K562 (cell line): ENCODE results near the gene RIPOR2. TPM values are rescaled to one million over a fixed set of nuclear protein-coding genes. Genes with fewer than 3 reads are reported as not detected.

Source experiments
- DNMT1 ChIP-seq: fragments of 450-650 bp; IDR thresholded peaks from 2 replicates; pipeline ENCODE4 v1.6.1; 2016; ENCODE audit warnings: antibody characterized with exemption, mild to moderate bottlenecking
- EP400 ChIP-seq: fragments of 450-650 bp; IDR thresholded peaks from 2 replicates; pipeline ENCODE4 v1.6.1; 2017; ENCODE audit warnings: antibody characterized with exemption, mild to moderate bottlenecking, moderate library complexity
- ETV1 ChIP-seq: fragments of 450-650 bp; conservative IDR thresholded peaks from 2 replicates; pipeline ENCODE4 v1.6.1; 2016; ENCODE audit warnings: missing genetic modification characterization, control low read depth, low read depth, missing compliant biosample characterization
- ETV5 ChIP-seq: sonication (generic); formaldehyde crosslinking; IDR thresholded peaks from 2 replicates; pipeline ENCODE4 v1.4.0; 2020; ENCODE audit warnings: low read depth, mild to moderate bottlenecking, missing genetic modification reagents
- GABPB1 ChIP-seq: sonication (generic); formaldehyde crosslinking; IDR thresholded peaks from 2 replicates; pipeline ENCODE4 v1.8.0; 2022; ENCODE audit warnings: mild to moderate bottlenecking, missing genetic modification reagents
- GTF2A2 ChIP-seq: IDR thresholded peaks from 2 replicates; pipeline ENCODE4 v1.6.1; 2016; ENCODE audit warnings: mild to moderate bottlenecking, missing genetic modification characterization, missing compliant biosample characterization
- HMBOX1 ChIP-seq: sonication (generic); IDR thresholded peaks from 2 replicates; pipeline ENCODE4 v1.6.1; 2016
- HNRNPL ChIP-seq: fragments of 200-400 bp; formaldehyde crosslinking; IDR thresholded peaks from 2 replicates; pipeline ENCODE4 v1.6.1; 2017; ENCODE audit warnings: low read depth, mild to moderate bottlenecking, low read length
- KLF6 ChIP-seq: fragments of 250-450 bp; sonication (Bioruptor Pico); IDR thresholded peaks from 2 replicates; pipeline ENCODE4 v1.4.0; 2020; ENCODE audit warnings: mild to moderate bottlenecking, moderate library complexity, borderline replicate concordance
- MEF2D ChIP-seq: conservative IDR thresholded peaks from 2 replicates; pipeline ENCODE4 v1.6.1; 2016; ENCODE audit warnings: low read depth, missing genetic modification characterization, missing compliant biosample characterization
- NR2F6 ChIP-seq: fragments of 450-650 bp; formaldehyde crosslinking; IDR thresholded peaks from 2 replicates; pipeline ENCODE4 v1.4.0; 2020; ENCODE audit warnings: mild to moderate bottlenecking
- SRF ChIP-seq, 2 experiments: fragments of 250-450, 450-650 bp in 1 of 2; sonication (Bioruptor Pico) in 1 of 2; sonication (generic) in 1 of 2; formaldehyde crosslinking; IDR thresholded peaks; 2 replicates each; pipeline versions ENCODE4 v1.5.0 to v1.5.1; 2020 to 2022; ENCODE audit warnings: mild to moderate bottlenecking in 1 of 2, missing genetic modification reagents in 1 of 2
- STAT6 ChIP-seq: sonication (generic); formaldehyde crosslinking; IDR thresholded peaks from 2 replicates; pipeline ENCODE4 v1.8.1; 2023; ENCODE audit warnings: mild to moderate bottlenecking, missing genetic modification reagents
- TSHZ1 ChIP-seq: fragments of 250-450 bp; sonication (Bioruptor Pico); IDR thresholded peaks from 2 replicates; pipeline ENCODE4 v1.4.0; 2020; ENCODE audit warnings: mild to moderate bottlenecking, moderate library complexity
- ZHX1 ChIP-seq: fragments of 150-350 bp; conservative IDR thresholded peaks from 2 replicates; pipeline ENCODE4 v1.6.1; 2014; ENCODE audit warnings: low read length
- polyA plus RNA-seq, 8 experiments: library from polyadenylated mRNA; depleted of rRNA in 4 of 8; stranded (reverse) in 5 of 8; unstranded in 3 of 8; fragments of >200 nt; fragmentation: Nextera tagmentation in 2 of 8; fragmentation: Illumina TruSeq in 1 of 8; extraction: Ambion mirVana in 2 of 8; extraction: Trizol in 1 of 8; gene quantifications; 2 replicates each; pipeline versions ENCODE4 v1.2.1 to v1.2.3, GENCODE V29; 2011 to 2014; ENCODE audit warnings: inconsistent platforms in 1 of 8, missing spikeins in 1 of 8
- total RNA-seq, 7 experiments: library from RNA; depleted of rRNA in 6 of 7; stranded (reverse); fragments of >200 nt in 6 of 7; fragmentation: Illumina TruSeq in 2 of 7; extraction: Trizol in 2 of 7; gene quantifications; 2 replicates each; pipeline versions ENCODE4 v1.2.1 to v1.2.3, GENCODE V29; 2011 to 2021; ENCODE audit warnings: low replicate concordance in 1 of 7

RIPOR2 gene
- total and polyA plus RNA-seq, 9 of the 15 experiments (the other 6 are each of a cell fraction or from before 2014, with no cell fraction given), result 0.04 to 1.0 (median 0.47) TPM; not detected in 2

GRCh38 chr6:24774696-24775519 is 160.9 kb downstream of the RIPOR2 start, which contains the start of gene GMNN (continued):
- TF ChIP-seq HMBOX1 (no peak; the same call in 1 of the 2 replicates), HNRNPL (0 out of 2 replicates have a peak, but pooled peaks have one; percentile 52), GABPB1 (CRISPR knock-in tag) (peak; percentile 81), ZHX1 (no peak), ETV5 (CRISPR knock-in tag) (peak; percentile 67), EP400 (peak; percentile 99), KLF6 (CRISPR knock-in tag) (0 out of 2 replicates have a peak, but pooled peaks have one; percentile 8), MEF2D (tag) (peak; percentile 64; the same call in 1 of the 2 replicates), SRF (CRISPR knock-in tag; IDR thresholded peaks at IDR 0.05) (peak; percentile 7 to 40; a peak in 2 of 4 replicates), GTF2A2 (tag) (no peak), NR2F6 (CRISPR knock-in tag) (peak; percentile 74; the same call in 1 of the 2 replicates), ETV1 (tag) (no peak; the same call in 1 of the 2 replicates), TSHZ1 (CRISPR knock-in tag) (no peak), DNMT1 (no peak), STAT6 (CRISPR knock-in tag) (peak; percentile 94)
